Measurements from ENCODE around the gene GLUD1.

GLUD1 gene

DNA sequence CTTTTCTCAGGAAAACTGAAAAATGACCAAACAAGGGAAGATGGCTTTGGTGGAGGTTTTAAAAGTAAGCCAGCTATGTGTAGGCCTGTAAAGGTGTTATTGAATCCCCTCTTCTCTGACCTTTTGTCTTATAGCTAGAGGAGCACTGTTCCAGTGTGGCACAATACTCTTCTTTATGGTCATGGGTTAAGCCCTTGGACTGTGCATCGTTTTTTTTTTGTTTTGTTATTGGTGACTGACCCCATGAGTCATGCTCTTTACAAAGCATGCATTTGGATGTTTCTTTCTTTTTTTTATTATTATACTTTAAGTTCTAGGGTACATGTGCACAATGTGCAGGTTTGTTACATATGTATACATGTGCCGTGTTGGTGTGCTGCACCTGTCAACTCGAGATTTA lies 94.2 kb downstream of the GLUD1 start:
- ATAC-seq = no peak
- no peaks in the 10 kb centered on the region for H3K9me3 Mint-ChIP-seq
- H3K27ac Mint-ChIP-seq = no peak overlapping the region
- H3K27me3 Mint-ChIP-seq = no peaks in the 10 kb centered on the region
- no peaks in the 10 kb centered on the region for H3K4me1 Mint-ChIP-seq
- H3K4me3 Mint-ChIP-seq = no peak overlapping the region
- H3K36me3 Mint-ChIP-seq = no peaks in the 10 kb centered on the region

All from stimulated activated memory B cell treated with anti-CD40 and anti-IgM and Interleukin-4, amounts not matched to agents 10 μg/mL and 1 μg/mL and 100 μg/mL, for 72 hours (primary cell).